Measurements from ENCODE around the gene RAP1GDS1. TPM values are rescaled to one million over a fixed set of nuclear protein-coding genes. Genes with fewer than 3 reads are reported as not detected.

The RAP1GDS1 gene
- total and polyA plus RNA-seq, 2 of the 4 experiments (the other 2 are of a cell fraction): 29.0 to 85.1 TPM

- in situ Hi-C loops (cut with MboI; ENCODE audit: low sequenced_read_pairs): no loop called here
- Histone ChIP-seq H2AK9ac (replicated peaks; ENCODE audit: low read depth, low read length, poor library complexity) (no peak overlapping the region), H2BK20ac (ENCODE audit: low read depth, low read length) (no peak overlapping the region), H3K36me3 (ENCODE audit: control insufficient read depth, insufficient read depth, low read length) (0 out of 2 replicates have a peak, but pooled peaks cover 1% of the 10 kb centered on the region), H3K4ac (ENCODE audit: low read depth, low read length) (no peak overlapping the region), H3K56ac (ENCODE audit: extremely low read depth, insufficient read depth, low read length) (no peak overlapping the region), H2AFZ (replicated peaks; ENCODE audit: low read length, poor library complexity) (no peak overlapping the region), H3K14ac (replicated peaks; ENCODE audit: low read depth, low read length) (no peak overlapping the region), H3K4me2 (ENCODE audit: low read depth, low read length) (no peak overlapping the region), H2BK5ac (ENCODE audit: low read depth, low read length, poor library complexity, severe bottlenecking) (no peak overlapping the region), H3K27me3 (ENCODE audit: control insufficient read depth, insufficient read depth, low read length) (no peaks in the 10 kb centered on the region), H4K91ac (ENCODE audit: insufficient read depth, low read depth, low read length) (no peak overlapping the region), H2BK120ac (ENCODE audit: low read depth, low read length) (no peak overlapping the region), H3K4me1 (ENCODE audit: control insufficient read depth, insufficient read depth, low read length) (no peaks in the 10 kb centered on the region), H4K5ac (ENCODE audit: low read depth, low read length) (no peak overlapping the region), H2AK5ac (ENCODE audit: low read depth, low read length) (no peak overlapping the region), H3K9me3 (ENCODE audit: control insufficient read depth, insufficient read depth, low read length) (peaks cover 8% of the 10 kb centered on the region; the same call in 1 of the 2 replicates), H3K4me3 (ENCODE audit: insufficient read depth, low read depth, low read length) (no peak overlapping the region), H3K27ac (ENCODE audit: insufficient read depth, low read length) (no peak overlapping the region), H2BK15ac (ENCODE audit: low read depth, low read length) (no peak overlapping the region), H3K9me1 (ENCODE audit: insufficient read depth, low read length) (no peaks in the 10 kb centered on the region), H3K18ac (ENCODE audit: low read depth, low read length) (no peak overlapping the region), H4K20me1 (ENCODE audit: insufficient read depth, low read length) (peaks cover 4% of the 10 kb centered on the region), H3K23ac (ENCODE audit: low read depth, low read length) (no peak overlapping the region), H4K8ac (ENCODE audit: low read depth in 2 of 2, low read length in 2 of 2) (no peak overlapping the region), H3K9ac (ENCODE audit: low read depth, low read length) (no peak overlapping the region), H3K79me1 (ENCODE audit: low read depth in 1 of 2, low read length in 2 of 2) (peaks cover 23 to 36% of the 10 kb centered on the region in 2 experiments)
- no CpG with 5 or more reads among the region's 2 CpGs for WGBS, 2 experiments (ENCODE audit: extremely low coverage in 2 of 2, insufficient read length in 1 of 2)
- intact Hi-C loops (cut with micrococcal nuclease): no loop called here
- DNase-seq (no peak), ATAC-seq (ENCODE audit: low read depth) (no peak)
- BruUV-seq (replicated peaks): no TSS peak
- TF ChIP-seq POLR2A (IDR thresholded peaks at IDR 0.05; ENCODE audit: low read depth, low read length) (no peak), MAFK (IDR thresholded peaks at IDR 0.05; ENCODE audit: low read depth, low read length) (no peak), NFE2L2 (IDR thresholded peaks at IDR 0.05; ENCODE audit: low read depth, low read length) (no peak), CTCF (conservative IDR thresholded peaks at IDR 0.05; ENCODE audit: low read depth, low read length) (no peak)
- TF ChIP-seq, protein P1, sequence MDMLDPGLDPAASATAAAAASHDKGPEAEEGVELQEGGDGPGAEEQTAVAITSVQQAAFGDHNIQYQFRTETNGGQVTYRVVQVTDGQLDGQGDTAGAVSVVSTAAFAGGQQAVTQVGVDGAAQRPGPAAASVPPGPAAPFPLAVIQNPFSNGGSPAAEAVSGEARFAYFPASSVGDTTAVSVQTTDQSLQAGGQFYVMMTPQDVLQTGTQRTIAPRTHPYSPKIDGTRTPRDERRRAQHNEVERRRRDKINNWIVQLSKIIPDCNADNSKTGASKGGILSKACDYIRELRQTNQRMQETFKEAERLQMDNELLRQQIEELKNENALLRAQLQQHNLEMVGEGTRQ (IDR thresholded peaks at IDR 0.05; ENCODE audit: low read depth, low read length): no peak
- dilution Hi-C loops (cut with HindIII; ENCODE audit: low sequenced_read_pairs, unreplicated experiment): no loop called here
- ChIA-PET POLR2A (ENCODE audit: unreplicated experiment) (no interaction called here), CTCF (no interaction called here)
Observed at GRCh38 chr4:98275145-98275544, 14.0 kb downstream of the RAP1GDS1 start.

All from IMR-90 (cell line).